OCI-M1 (cell line): ENCODE measurements around the gene EVPL.
A peak's percentile ranks its signal among the peaks of the same experiment; 100 is the strongest.

Source experiments
- DNase-seq: peaks from one replicate; lab custom pipeline; 2025; lab: John Stamatoyannopoulos, UW

Gene EVPL

DNA sequence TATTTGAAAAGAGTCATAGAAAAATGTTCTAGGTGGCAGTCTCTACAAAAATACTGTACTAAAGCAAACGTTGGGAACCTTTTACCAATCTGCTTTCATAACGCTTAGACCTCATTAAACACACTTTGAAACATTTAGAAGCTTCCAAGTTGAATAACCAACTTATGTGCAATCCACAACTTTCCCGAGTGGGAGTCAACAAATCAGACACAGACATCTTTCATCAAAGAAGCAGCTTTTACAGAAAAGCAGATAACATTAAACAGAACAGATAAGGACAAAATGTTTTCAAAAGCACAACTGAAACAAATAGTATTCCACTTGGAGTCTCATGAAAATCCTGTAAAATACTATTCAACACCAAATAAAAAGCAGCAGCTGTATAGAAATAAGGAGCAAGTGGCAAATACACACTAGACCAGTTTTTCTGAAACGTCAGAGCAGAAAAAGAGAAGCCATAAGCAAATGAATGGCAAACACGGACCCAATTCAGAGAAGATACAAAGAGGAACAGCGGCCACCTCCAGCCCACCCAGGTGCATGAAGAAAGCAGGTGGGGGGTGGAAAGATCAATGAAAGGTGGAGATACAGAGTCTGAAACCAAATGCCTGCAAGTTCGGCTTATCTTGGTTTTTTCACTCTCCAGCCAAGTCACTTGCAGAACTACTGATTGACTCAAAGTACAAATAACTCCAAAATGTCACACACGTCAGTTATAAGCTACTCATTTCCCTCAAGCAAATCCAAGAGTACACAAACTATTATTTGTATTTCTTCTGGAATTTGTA is 67.9 kb downstream of the EVPL start:
- DNase-seq = peak; percentile 36
